ENCODE data around the gene CBX6.

Gene CBX6

DNA sequence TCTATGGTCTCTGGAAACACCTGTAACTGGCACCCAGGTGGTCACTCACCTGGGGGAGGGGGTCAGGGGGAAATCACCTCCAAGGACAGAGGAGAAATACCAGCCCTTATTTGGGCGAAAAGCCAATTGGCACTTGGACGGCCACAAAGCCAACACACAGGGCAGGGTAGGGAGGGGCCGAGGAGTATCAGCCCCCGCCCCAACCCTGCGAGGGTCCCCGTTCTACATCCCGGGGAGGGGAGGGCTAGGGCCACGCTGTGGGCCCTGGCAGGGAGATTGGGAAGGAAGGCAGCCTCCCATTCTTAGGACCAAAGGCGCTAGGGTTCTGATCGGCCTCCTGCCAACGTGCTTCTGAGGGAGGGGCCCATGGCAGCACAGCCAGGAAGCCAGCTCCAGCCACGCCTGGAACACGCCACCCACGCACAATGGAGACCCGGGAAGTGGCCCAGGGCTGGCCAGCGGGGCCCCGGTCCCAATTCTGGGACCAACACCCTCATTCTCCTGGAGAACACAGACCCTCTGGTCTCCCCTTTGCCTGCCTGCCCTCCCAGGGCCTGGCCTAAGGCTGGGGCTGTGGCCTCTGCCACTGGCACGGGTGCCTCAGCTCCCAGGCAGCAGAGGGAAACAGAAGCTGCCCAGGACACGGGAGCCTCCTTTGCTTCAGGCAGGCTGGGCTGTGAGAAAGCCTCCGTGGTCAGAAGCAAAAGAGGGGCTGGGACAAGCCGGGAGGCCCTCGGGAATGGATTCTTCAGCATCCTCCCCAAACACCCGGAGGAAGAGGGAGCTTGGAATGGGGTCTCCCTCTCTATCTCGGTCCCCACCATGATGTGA, 7.4 kb downstream of the CBX6 start:
- no peak for DNase-seq (ENCODE audit: low read depth)
- TF ChIP-seq MYC (IDR thresholded peaks at IDR 0.05; ENCODE audit: low read depth, low read length): no peak
- no peak for TF ChIP-seq POLR2A (IDR thresholded peaks at IDR 0.05; ENCODE audit: extremely low read depth, insufficient read length)
- TF ChIP-seq, protein P1, sequence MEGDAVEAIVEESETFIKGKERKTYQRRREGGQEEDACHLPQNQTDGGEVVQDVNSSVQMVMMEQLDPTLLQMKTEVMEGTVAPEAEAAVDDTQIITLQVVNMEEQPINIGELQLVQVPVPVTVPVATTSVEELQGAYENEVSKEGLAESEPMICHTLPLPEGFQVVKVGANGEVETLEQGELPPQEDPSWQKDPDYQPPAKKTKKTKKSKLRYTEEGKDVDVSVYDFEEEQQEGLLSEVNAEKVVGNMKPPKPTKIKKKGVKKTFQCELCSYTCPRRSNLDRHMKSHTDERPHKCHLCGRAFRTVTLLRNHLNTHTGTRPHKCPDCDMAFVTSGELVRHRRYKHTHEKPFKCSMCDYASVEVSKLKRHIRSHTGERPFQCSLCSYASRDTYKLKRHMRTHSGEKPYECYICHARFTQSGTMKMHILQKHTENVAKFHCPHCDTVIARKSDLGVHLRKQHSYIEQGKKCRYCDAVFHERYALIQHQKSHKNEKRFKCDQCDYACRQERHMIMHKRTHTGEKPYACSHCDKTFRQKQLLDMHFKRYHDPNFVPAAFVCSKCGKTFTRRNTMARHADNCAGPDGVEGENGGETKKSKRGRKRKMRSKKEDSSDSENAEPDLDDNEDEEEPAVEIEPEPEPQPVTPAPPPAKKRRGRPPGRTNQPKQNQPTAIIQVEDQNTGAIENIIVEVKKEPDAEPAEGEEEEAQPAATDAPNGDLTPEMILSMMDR (IDR thresholded peaks at IDR 0.05; ENCODE audit: low read depth, low read length): no peak
- TF ChIP-seq, protein P2, sequence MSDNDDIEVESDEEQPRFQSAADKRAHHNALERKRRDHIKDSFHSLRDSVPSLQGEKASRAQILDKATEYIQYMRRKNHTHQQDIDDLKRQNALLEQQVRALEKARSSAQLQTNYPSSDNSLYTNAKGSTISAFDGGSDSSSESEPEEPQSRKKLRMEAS (IDR thresholded peaks at IDR 0.05; ENCODE audit: low read depth, low read length): no peak
- H3K4me3 ChIP-seq (ENCODE audit: low read depth, low read length): no peak overlapping the region

DNA sequence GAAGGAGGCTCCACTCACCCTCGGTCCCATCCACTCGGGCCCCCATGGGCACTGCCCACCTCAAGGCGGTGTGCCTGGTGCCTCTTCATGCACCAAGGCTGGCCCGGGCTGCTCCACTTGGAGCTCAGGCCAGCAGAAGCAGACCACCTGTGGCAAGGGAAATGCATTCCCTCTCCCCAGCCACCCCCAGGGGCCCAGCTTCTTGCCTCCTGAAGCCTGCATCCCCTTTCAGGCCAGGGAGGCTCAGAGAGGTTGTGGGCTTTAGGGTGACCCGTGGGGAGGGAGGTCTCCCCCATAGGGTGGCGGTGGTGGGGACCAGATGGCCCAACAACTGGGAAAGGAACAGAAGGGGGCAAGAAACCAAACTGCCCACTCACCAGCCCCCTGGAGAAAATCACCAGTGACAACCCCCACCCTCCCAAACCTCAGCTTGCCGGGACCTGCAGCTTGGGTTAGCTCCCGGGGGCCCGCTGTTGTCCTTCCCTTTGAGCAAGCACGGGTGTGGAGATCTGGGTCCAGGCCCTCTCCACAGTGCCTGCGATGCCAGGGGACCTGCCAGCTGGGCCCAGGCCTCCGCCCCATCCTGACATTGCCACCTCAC, 8.4 kb downstream of the CBX6 start:
- DNase-seq (ENCODE audit: low read depth): no peak
- no peak overlapping the region for H3K4me3 ChIP-seq (ENCODE audit: low read depth, low read length)
- TF ChIP-seq POLR2A (IDR thresholded peaks at IDR 0.05; ENCODE audit: extremely low read depth, insufficient read length) (no peak), MYC (IDR thresholded peaks at IDR 0.05; ENCODE audit: low read depth, low read length) (no peak)
- TF ChIP-seq, protein P1 (IDR thresholded peaks at IDR 0.05; ENCODE audit: low read depth, low read length): no peak
- TF ChIP-seq, protein P2 (IDR thresholded peaks at IDR 0.05; ENCODE audit: low read depth, low read length): no peak

GRCh38 chr22:38862375-38863329, 9.4 kb downstream of the CBX6 start:
- TF ChIP-seq MYC (IDR thresholded peaks at IDR 0.05; ENCODE audit: low read depth, low read length): no peak
- no peak for TF ChIP-seq POLR2A (IDR thresholded peaks at IDR 0.05; ENCODE audit: extremely low read depth, insufficient read length)
- TF ChIP-seq, protein P1 (IDR thresholded peaks at IDR 0.05; ENCODE audit: low read depth, low read length): no peak
- TF ChIP-seq, protein P2 (IDR thresholded peaks at IDR 0.05; ENCODE audit: low read depth, low read length): no peak
- DNase-seq (ENCODE audit: low read depth): no peak

GRCh38 chr22:38861927-38862326, 10.1 kb downstream of the CBX6 start:
- DNase-seq (ENCODE audit: low read depth): no peak
- TF ChIP-seq POLR2A (IDR thresholded peaks at IDR 0.05; ENCODE audit: extremely low read depth, insufficient read length) (no peak), MYC (IDR thresholded peaks at IDR 0.05; ENCODE audit: low read depth, low read length) (no peak)
- TF ChIP-seq, protein P2 (IDR thresholded peaks at IDR 0.05; ENCODE audit: low read depth, low read length): no peak
- TF ChIP-seq, protein P1 (IDR thresholded peaks at IDR 0.05; ENCODE audit: low read depth, low read length): no peak
- no peak overlapping the region for H3K4me3 ChIP-seq (ENCODE audit: low read depth, low read length)

More at GRCh38 chr22:38862375-38863329, 9.4 kb downstream of the CBX6 start:
- H3K4me3 ChIP-seq (ENCODE audit: low read depth, low read length): no peak overlapping the region

DNA sequence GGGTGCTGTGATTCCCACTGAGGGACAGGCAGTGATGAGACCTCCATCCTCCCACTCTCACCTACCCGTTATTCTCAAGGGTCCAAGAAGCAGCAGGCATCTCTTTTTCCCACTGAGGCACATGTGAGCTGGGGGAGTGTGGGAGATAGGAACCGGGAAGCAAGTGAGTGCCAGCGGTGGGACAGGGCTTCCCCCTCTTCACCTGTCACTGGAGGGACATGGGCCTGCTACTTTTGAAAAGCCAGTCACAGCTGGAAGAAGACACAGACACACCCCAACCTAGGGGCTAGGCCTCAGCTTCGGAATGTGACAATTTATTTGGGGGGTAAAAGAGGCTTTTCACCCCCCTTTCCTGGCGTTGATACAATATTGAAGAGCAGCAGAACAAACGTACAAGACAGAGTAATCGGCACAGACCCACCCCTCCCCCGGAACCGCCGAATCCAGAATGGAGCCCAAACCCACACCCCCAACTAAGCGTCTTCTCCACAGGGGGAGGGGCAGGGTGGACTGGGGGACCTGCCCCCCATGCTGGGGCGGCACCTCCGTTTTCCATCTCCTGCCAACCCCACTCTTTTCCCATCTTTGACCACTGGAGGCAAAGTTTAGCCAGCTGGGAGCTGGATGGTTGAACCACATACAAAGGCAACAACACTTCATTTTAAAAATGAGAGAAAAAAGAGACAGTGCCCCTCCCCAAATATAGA, 10.7 kb downstream of the CBX6 start:
- no peak for DNase-seq (ENCODE audit: low read depth)
- TF ChIP-seq MYC (IDR thresholded peaks at IDR 0.05; ENCODE audit: low read depth, low read length): no peak
- TF ChIP-seq, protein P1 (IDR thresholded peaks at IDR 0.05; ENCODE audit: low read depth, low read length): no peak
- no peak for TF ChIP-seq POLR2A (IDR thresholded peaks at IDR 0.05; ENCODE audit: extremely low read depth, insufficient read length)
- TF ChIP-seq, protein P2 (IDR thresholded peaks at IDR 0.05; ENCODE audit: low read depth, low read length): no peak
- no peak overlapping the region for H3K4me3 ChIP-seq (ENCODE audit: low read depth, low read length)
